T-helper 2 cell (primary cell): ENCODE measurements around the gene USP7.
"Not testable (repeated sequence)": the region's sequence is repeated elsewhere in the genome, so short reads cannot be mapped to it uniquely, and the experiment has no call there.

Experiments
- DNase-seq, 5 experiments: peaks; one replicate each; pipeline versions ENCODE4 v3.0.0 to v3.0.0-alpha.2; 2012 to 2022
- total RNA-seq, 2 donors: gene quantifications; one replicate each; lab custom pipeline; 2026; lab: John Stamatoyannopoulos, UW

USP7 gene
- total RNA-seq, result 266 to 379 reads per million in 2 donors

GRCh38 chr16:8963821-8964441 lies at the start of gene USP7:
USP7 (minus strand) TSS chr16:8963906; CDS start chr16:8963285, 621 bp downstream.
- peak; percentile 84 to 96 (median 87) for DNase-seq

GRCh38 chr16:9013508-9013864 lies 49.8 kb upstream of the USP7 start:
- no peak for DNase-seq

- no peak for DNase-seq
These were observed 49.3 kb upstream of the USP7 start for GRCh38 chr16:9012848-9013507.

GRCh38 chr16:9012330-9012729 lies 48.6 kb upstream of the USP7 start:
- DNase-seq, result no peak

GRCh38 chr16:9008601-9009260 lies 45.0 kb upstream of the USP7 start:
- peak; percentile 17 to 63 (median 44) for DNase-seq

GRCh38 chr16:9007177-9007794 lies 43.6 kb upstream of the USP7 start:
- no peak for DNase-seq

GRCh38 chr16:9004183-9004582 lies 40.5 kb upstream of the USP7 start:
- DNase-seq, result no peak

- DNase-seq, result no peak
These were observed 40.1 kb upstream of the USP7 start for GRCh38 chr16:9003763-9004162.

- DNase-seq, result no peak
These were observed 39.6 kb upstream of the USP7 start for GRCh38 chr16:9003322-9003721.

GRCh38 chr16:9002042-9002441 lies 38.3 kb upstream of the USP7 start:
- peak in 1 of 5 experiments; percentile 52 for DNase-seq

- DNase-seq, result no peak
These were observed 37.0 kb upstream of the USP7 start for GRCh38 chr16:9000664-9001063.

- DNase-seq, result no peak
These were observed 36.1 kb upstream of the USP7 start for GRCh38 chr16:8999800-9000199.

- DNase-seq, result no peak
These were observed 34.4 kb upstream of the USP7 start for GRCh38 chr16:8998108-8998507.

GRCh38 chr16:8996891-8997290 lies 33.2 kb upstream of the USP7 start:
- DNase-seq, result no peak

- DNase-seq, result no peak
These were observed 26.7 kb upstream of the USP7 start for GRCh38 chr16:8990445-8990844.

GRCh38 chr16:8989099-8989878 lies 25.6 kb upstream of the USP7 start:
- no peak for DNase-seq

GRCh38 chr16:8986818-8987191 lies 23.1 kb upstream of the USP7 start:
- no peak for DNase-seq

GRCh38 chr16:8986111-8986510 lies 22.4 kb upstream of the USP7 start:
- DNase-seq, result no peak

- DNase-seq, result no peak
These were observed 19.1 kb upstream of the USP7 start for GRCh38 chr16:8982816-8983215.

- DNase-seq, result not testable (repeated sequence)
These were observed 18.2 kb upstream of the USP7 start for GRCh38 chr16:8981901-8982300.

GRCh38 chr16:8976189-8976588 lies 12.5 kb upstream of the USP7 start:
- DNase-seq, result not testable (repeated sequence)

- DNase-seq, result no peak
These were observed 11.3 kb upstream of the USP7 start for GRCh38 chr16:8975039-8975438.
